Activated B cell treated with CpG ODN at 0.5 μM for 24 hours (primary cell): Measurements from ENCODE around the gene EEF2KMT. TPM values are rescaled to one million over a fixed set of nuclear protein-coding genes. Genes with fewer than 3 reads are reported as not detected.
A peak's percentile ranks its signal among the peaks of the same experiment; 100 is the strongest.
"Not testable (repeated sequence)": the region's sequence is repeated elsewhere in the genome, so short reads cannot be mapped to it uniquely, and the experiment has no call there.

Experiments
- ATAC-seq: fragments of 200-7000 bp; cut with Tn5 transposase; one replicate; pipeline ENCODE4 v1.10.0; 2021; ENCODE audit warnings: low read depth, mild to moderate bottlenecking, moderate library complexity
- CTCF ChIA-PET: fragments of 350-600 bp; sonication (Branson Sonifier 250); formaldehyde crosslinking; loops from one replicate; lab custom pipeline; 2021; ENCODE audit warnings: antibody characterized with exemption; lab: Charles Lee
- POLR2A ChIA-PET: fragments of 350-600 bp; sonication (Branson Sonifier 250); formaldehyde crosslinking; loops from one replicate; lab custom pipeline; 2021; ENCODE audit warnings: antibody characterized with exemption; lab: Charles Lee
- DNase-seq: peaks from one replicate; pipeline ENCODE4 v3.0.0; 2022
- H3K27ac Mint-ChIP-seq: one replicate; pipeline ENCODE4 v1.8.0; 2020; ENCODE audit warnings: mixed read lengths
- H3K27me3 Mint-ChIP-seq: one replicate; pipeline ENCODE4 v1.8.0; 2021; ENCODE audit warnings: mixed read lengths
- H3K36me3 Mint-ChIP-seq: one replicate; pipeline ENCODE4 v1.8.0; 2021; ENCODE audit warnings: low read depth, mixed read lengths
- H3K4me1 Mint-ChIP-seq: one replicate; pipeline ENCODE4 v1.8.0; 2021; ENCODE audit warnings: mixed read lengths
- H3K4me3 Mint-ChIP-seq: one replicate; pipeline ENCODE4 v1.8.0; 2020; ENCODE audit warnings: mild to moderate bottlenecking, mixed read lengths
- H3K9me3 Mint-ChIP-seq: one replicate; pipeline ENCODE4 v1.8.0; 2020; ENCODE audit warnings: mixed read lengths
- intact Hi-C: fragments of 100-400 bp; cut with micrococcal nuclease; formaldehyde crosslinking; loops from one replicate; pipeline ENCODE4 v1.15.1; 2024
- total RNA-seq: library from RNA; stranded (reverse); gene quantifications from 2 replicates; pipeline ENCODE4 v1.2.3, GENCODE V29; 2022
- TF ChIP-seq, protein P1 (sequence below): fragments of 200-600 bp; IDR thresholded peaks from one replicate; pipeline ENCODE4 v1.8.0; 2022; ENCODE audit warnings: antibody characterized with exemption, mild to moderate bottlenecking

EEF2KMT gene
- total RNA-seq, 1 donor from 2014 or later: 14.9 TPM

DNA sequence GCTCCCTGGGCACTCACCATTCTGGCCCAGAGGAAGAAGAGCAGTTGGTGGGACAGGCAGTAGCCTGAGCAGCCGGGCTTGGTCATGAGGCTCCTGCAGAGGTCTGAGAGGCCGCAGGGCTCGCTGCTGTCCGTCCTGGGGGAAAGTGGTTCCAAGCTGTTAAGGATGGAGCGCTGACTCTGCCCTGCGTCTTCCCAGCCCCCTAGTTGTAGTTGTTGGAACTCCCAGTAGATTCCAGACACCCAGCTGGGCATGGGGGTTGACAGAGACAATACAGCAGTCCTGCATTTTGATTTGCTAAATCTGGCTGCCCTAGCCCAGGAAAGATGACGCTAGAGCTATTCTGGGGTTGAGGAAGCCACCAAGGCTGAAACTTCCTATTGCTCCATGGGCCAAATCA lies 39.1 kb downstream of the EEF2KMT start:
- DNase-seq (no peak), ATAC-seq (no peak)
- H3K27ac Mint-ChIP-seq: no peak overlapping the region
- no peaks in the 10 kb centered on the region for H3K9me3 Mint-ChIP-seq
- POLR2A ChIA-PET: no interaction called here
- CTCF ChIA-PET: no interaction called here
- no peaks in the 10 kb centered on the region for H3K4me1 Mint-ChIP-seq
- no peak overlapping the region for H3K4me3 Mint-ChIP-seq
- no peaks in the 10 kb centered on the region for H3K36me3 Mint-ChIP-seq
- TF ChIP-seq, protein P1, sequence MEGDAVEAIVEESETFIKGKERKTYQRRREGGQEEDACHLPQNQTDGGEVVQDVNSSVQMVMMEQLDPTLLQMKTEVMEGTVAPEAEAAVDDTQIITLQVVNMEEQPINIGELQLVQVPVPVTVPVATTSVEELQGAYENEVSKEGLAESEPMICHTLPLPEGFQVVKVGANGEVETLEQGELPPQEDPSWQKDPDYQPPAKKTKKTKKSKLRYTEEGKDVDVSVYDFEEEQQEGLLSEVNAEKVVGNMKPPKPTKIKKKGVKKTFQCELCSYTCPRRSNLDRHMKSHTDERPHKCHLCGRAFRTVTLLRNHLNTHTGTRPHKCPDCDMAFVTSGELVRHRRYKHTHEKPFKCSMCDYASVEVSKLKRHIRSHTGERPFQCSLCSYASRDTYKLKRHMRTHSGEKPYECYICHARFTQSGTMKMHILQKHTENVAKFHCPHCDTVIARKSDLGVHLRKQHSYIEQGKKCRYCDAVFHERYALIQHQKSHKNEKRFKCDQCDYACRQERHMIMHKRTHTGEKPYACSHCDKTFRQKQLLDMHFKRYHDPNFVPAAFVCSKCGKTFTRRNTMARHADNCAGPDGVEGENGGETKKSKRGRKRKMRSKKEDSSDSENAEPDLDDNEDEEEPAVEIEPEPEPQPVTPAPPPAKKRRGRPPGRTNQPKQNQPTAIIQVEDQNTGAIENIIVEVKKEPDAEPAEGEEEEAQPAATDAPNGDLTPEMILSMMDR: no peak
- intact Hi-C loops: no loop called here
- H3K27me3 Mint-ChIP-seq: peaks cover 4% of the 10 kb centered on the region

DNA sequence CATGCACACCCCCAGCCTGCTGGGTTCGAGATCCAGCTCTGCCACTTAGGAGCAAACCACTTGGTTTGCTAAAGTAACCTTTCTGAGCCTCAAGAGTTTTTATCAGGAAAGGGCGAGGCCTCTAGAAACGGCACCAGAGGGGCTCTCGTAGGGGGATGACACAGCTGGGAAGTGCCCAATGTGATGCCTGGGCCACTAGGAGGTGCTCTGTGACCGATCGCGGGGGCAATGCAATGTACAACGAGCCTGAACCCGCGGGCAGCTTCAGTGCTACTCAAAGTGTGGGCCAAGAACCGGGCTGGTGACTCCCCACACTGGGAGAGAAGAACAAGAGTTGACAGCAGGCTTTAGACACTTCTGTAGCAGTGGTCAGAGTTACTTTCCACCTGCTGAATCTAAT lies 41.2 kb downstream of the EEF2KMT start:
- TF ChIP-seq, protein P1: no peak
- Mint-ChIP-seq H3K9me3 (no peaks in the 10 kb centered on the region), H3K27me3 (peaks cover 3% of the 10 kb centered on the region), H3K4me1 (no peaks in the 10 kb centered on the region), H3K4me3 (no peak overlapping the region), H3K27ac (no peak overlapping the region), H3K36me3 (no peaks in the 10 kb centered on the region)
- intact Hi-C loops: loop anchor here (1.0 kb wide), 1 partner anchor 36 kb away; no protein-coding TSS in a partner anchor
- DNase-seq: peak; percentile 20
- ChIA-PET POLR2A (interaction anchor here (1.3 kb wide), 1 partner anchor 35 kb away, joined by 4 read pairs; no protein-coding TSS in a partner anchor), CTCF (interaction anchor here (0.8 to 1.7 kb wide), 3 partner anchors 16 to 36 kb away, joined by 3 to 10 read pairs (median 5); no protein-coding TSS in a partner anchor)
- ATAC-seq: peak; percentile 77

DNA sequence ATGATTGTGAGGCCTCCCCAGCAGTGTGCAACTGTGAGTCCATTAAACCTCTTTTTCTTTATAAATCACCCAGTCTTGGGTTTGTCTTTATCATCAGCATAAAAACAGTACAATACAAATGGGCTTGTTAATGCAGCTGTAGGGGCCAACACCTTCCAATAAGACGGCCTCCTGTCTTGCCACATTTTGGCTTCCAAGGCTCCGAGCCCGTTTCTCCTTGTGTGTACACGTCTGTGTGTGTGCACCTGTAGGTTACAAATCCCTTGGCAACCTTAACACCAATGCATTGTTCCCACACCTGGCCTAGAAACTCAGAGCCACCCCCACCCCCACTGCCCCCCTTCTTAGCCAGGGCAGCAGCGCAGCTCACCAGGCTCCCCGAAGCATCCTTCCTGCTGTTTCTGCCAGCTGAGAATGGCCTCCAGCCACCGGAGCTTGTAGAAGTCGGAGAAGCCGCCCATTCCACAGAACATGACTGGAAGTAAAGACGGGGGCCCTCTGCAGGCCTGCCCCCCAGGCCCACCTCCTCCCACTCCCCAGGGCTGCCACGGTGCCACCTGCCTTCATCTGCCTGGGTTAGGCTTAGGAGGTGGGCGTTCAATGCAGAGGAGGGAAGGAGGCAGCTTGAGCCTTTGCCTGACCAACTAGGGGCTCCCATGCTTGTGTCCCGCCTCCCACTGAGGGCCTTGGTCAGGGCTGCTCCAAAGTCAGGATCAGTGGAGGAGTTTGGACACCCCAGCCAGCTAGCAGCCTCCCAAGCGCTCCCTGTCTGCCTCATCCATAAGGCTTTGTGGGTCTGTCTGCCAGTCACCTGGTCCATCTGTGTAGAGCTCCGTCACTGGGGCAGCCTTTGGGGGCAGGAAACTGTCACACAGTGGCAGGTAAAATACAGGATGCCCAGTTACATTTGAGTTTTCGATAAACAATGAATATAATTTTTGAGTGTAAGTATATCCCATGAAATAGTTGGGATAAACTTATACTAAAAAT lies 42.4 kb downstream of the EEF2KMT start:
- ATAC-seq (no peak), DNase-seq (no peak)
- no peaks in the 10 kb centered on the region for H3K36me3 Mint-ChIP-seq
- TF ChIP-seq, protein P1: no peak
- no peak overlapping the region for H3K4me3 Mint-ChIP-seq
- H3K9me3 Mint-ChIP-seq: peaks cover 4% of the 10 kb centered on the region
- ChIA-PET CTCF (no interaction called here), POLR2A (no interaction called here)
- H3K27me3 Mint-ChIP-seq: peaks cover 3% of the 10 kb centered on the region
- intact Hi-C loops: no loop called here
- H3K4me1 Mint-ChIP-seq: no peaks in the 10 kb centered on the region
- H3K27ac Mint-ChIP-seq: no peak overlapping the region

DNA sequence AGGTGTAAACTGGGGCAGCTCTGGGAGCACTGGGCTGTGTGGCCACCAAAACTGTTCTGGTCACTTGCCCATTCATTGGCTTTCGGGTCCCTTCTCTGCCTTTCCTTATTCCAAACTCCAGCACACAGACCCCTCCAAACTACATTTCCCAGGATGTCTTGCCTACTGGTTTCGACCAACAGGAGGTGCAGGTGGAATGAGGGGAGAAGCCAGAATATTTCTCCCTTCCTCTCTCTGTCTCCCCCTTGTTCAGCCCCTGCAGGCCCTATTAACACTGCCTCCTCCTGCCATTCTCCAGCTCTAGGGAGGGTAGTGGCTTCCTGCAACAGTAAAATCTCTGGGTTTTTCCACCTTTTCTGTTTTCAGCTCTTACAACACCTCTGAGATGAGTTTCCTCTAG lies 50.7 kb downstream of the EEF2KMT start:
- ATAC-seq (no peak), DNase-seq (no peak)
- CTCF ChIA-PET: no interaction called here
- no peak overlapping the region for H3K4me3 Mint-ChIP-seq
- no peaks in the 10 kb centered on the region for H3K36me3 Mint-ChIP-seq
- H3K27ac Mint-ChIP-seq: no peak overlapping the region
- POLR2A ChIA-PET: no interaction called here
- H3K4me1 Mint-ChIP-seq: no peaks in the 10 kb centered on the region
- intact Hi-C loops: no loop called here
- TF ChIP-seq, protein P1: no peak
- peaks cover 9% of the 10 kb centered on the region for H3K27me3 Mint-ChIP-seq
- peaks cover 4% of the 10 kb centered on the region for H3K9me3 Mint-ChIP-seq

DNA sequence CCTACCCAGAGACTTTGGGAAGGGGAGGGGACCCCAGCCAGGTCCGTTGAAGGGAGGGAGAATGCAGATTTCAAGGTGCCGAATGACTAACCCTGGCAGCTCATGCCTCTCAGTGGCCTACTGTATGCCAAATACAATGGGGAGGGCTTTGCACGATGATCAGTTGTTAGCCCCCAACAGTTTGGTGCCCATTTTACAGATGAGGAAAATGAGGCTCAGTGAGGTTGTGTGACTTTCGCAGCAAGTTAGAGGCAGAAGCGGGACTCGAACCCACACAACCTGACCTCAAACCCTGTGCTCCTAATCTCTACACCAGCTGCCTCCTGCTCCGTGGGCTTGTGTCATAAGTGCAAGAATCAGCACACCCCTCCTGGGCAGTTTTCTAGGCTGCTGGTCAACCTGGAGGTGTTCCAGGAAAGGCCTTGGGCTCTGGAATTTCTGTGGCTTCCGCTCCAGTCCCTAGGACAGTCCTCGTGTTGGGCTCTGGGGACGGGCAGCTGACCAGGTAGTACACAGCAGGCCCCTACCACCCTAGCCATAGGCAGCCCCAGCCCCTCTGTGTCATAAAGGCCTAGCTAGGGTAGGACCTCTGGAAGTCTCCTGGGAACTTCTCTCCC lies 52.0 kb downstream of the EEF2KMT start:
- peaks cover 11% of the 10 kb centered on the region for H3K27me3 Mint-ChIP-seq
- TF ChIP-seq, protein P1: no peak
- no peaks in the 10 kb centered on the region for H3K4me1 Mint-ChIP-seq
- no peak overlapping the region for H3K4me3 Mint-ChIP-seq
- intact Hi-C loops: no loop called here
- H3K36me3 Mint-ChIP-seq: no peaks in the 10 kb centered on the region
- ATAC-seq (no peak), DNase-seq (no peak)
- peaks cover 2% of the 10 kb centered on the region for H3K9me3 Mint-ChIP-seq
- H3K27ac Mint-ChIP-seq: no peak overlapping the region
- ChIA-PET POLR2A (no interaction called here), CTCF (no interaction called here)

DNA sequence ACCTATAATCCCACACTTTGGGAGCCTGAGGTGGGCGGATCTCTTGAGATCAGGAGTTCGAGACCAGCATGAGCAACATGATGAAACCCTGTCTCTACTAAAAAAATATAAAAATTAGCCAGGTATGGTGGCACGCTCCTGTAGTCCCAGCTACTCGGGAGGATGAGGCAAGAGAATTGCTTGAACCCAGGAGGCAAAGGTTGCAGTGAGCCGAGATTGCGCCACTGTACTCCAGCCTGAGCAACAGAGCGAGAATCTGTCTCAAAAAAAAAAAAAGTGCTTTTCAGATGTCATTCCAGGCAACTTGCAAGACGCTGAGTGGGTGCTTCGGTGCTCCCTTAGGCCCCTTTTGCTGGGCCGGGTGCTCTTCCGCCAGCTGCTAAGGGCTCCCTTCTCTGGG lies 53.0 kb downstream of the EEF2KMT start:
- CTCF ChIA-PET, intact Hi-C loops: not testable (repeated sequence)

More for the DNA sequence above, 53.0 kb downstream of the EEF2KMT start:
- peaks cover 11% of the 10 kb centered on the region for H3K27me3 Mint-ChIP-seq
- H3K4me3 Mint-ChIP-seq, H3K27ac Mint-ChIP-seq, H3K36me3 Mint-ChIP-seq, DNase-seq, ATAC-seq, H3K9me3 Mint-ChIP-seq, H3K4me1 Mint-ChIP-seq, POLR2A ChIA-PET: not testable (repeated sequence)
